ENCODE data around the gene GAS2. TPM values are rescaled to one million over a fixed set of nuclear protein-coding genes. Genes with fewer than 3 reads are reported as not detected.
A peak's percentile ranks its signal among the peaks of the same experiment; 100 is the strongest.

GAS2 gene
- 0.65 and 1.2 TPM in 2 replicates for total RNA-seq

DNA sequence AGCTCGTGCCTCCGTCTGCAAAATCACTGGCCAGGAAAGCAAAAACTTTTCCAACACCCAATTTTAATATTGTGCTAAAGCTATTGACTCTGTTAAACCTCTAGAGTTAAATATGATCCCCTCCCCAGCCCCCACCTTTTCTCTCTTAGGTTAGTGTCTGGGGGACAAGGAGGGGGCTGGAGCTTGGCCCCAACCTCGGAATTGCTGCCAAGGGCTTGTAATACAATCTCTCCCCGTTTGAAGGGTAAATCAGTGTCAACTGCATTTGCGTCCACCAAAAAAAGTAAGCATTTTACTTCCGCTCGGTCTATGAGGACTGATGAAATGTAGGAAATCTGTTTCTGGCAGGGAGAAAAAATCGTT lies at the start of gene GAS2:
Gene GAS2 (plus strand): TSS at position 287 of the 363 bp plus-strand sequence. CDS start 8,259 bp downstream, outside the sequence.

DNA sequence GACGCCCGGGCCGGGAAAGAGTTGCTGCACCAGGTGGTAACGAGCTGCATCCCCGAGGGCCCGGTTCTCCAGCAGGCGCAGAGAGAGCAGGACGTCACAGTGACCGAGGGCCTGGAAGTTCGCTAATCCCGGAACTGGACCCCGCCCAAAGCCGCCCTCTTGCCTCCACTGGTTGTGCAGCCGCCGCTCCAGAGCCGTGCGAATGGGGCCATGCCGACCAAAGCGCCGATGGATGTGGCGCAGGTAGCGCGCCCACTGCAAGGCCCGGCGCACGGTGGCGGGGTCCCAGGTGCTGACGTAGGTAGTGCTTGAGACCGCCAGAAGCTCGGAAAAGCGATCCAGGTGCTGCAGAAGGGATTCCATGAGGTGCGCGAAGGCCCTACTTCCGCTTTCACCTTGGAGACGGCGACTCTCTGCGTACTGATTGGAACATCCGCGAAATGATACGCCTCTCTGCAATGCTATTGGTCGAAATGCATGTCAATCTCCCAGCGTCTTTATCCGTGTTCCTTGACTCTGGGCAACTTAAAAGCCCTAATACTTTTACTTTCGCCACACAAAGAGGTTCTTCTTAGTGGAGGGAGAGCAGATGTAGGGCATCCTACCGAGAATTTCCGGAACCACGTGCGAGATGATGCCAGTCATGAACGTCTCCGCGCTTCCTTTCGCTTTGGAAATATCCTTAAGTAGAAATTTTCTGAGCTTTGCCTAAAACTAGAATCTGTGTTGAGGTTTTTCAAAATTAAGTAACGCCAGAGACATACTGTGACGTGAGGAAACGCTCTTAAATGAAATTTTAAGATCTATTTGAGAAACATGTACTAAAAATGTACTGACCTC lies 40.7 kb upstream of the GAS2 start, which contains the start of gene FANCF:
Gene FANCF (minus strand): TSS at position 376 of the 840 bp plus-strand sequence. CDS start 13 bp downstream, at position 363.

GRCh38 chr11:22829231-22830081 lies 163.0 kb downstream of the GAS2 start, which contains the start of gene SVIP:
SVIP (minus strand) TSS chr11:22829801; CDS start chr11:22829748, 53 bp downstream.

DNA sequence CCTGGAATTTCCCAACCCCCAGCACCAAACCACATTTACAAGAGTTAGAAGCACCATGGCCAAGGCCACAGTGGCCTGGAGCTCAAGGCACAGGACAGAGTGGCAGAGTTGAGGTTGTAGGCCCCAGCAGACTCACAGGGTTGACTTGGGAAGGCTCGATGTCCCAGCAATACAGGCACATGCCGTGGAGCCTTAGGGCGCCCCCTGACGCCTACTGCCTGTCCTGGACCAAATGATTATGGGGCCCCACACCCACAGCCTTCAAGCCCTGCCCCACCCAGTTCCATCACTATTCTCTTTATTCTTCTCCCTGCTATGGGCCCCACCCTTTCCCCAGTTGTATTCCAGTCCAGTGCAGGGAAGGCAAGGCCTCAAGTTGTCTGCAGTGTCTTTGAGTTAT lies 193.8 kb downstream of the GAS2 start, which contains the start of gene CCDC179:
Gene CCDC179 (minus strand): TSS at position 234 of the 400 bp plus-strand sequence. CDS start 53 bp downstream, at position 181.

Small RNA genes within 50 kb of the gene (small RNA-seq; reads per million reads assigned to genes)
- 2.1 reads per million, percentile 74 among the genes with 10 or more reads in this experiment for gene RNA5SP338

Other genes with a start within 250 kb of the GAS2 start
- gene FANCF, start 40.8 kb upstream of the GAS2 start, total RNA-seq, result 9.8 and 12.2 TPM in 2 replicates
- gene SVIP, start 163.2 kb downstream of the GAS2 start, total RNA-seq, result 5.8 and 7.8 TPM in 2 replicates
- not detected in 2 replicates for gene CCDC179, start 193.9 kb downstream of the GAS2 start, total RNA-seq